ENCODE data around the gene KHK.
A peak's percentile ranks its signal among the peaks of the same experiment; 100 is the strongest.
"Not testable (repeated sequence)": the region's sequence is repeated elsewhere in the genome, so short reads cannot be mapped to it uniquely, and the experiment has no call there.

Gene KHK

GRCh38 chr2:27059141-27059820, 27.3 kb upstream of the KHK start:
- no peak for DNase-seq (ENCODE audit: low read depth, low spot score)

DNA sequence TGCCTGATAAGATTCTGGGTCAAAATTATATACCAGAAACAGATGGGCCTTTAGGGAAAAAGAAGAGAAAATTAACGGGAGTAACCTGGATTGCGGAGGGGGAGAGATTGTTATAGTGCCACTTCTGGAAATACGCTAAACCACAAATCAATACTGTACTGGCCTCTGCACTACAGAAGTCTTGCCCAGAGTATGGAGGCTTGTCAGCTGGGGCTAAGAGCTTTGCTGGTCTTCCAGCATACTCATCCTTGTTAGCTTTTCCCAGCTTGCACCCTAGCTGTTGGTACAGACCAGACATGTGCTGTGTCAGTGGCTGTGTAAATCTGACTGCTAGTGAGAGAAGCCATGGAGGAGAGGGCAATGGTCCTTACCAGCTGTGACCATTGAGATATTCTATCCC, 26.2 kb upstream of the KHK start:
- no peak for DNase-seq (ENCODE audit: low read depth, low spot score)

DNA sequence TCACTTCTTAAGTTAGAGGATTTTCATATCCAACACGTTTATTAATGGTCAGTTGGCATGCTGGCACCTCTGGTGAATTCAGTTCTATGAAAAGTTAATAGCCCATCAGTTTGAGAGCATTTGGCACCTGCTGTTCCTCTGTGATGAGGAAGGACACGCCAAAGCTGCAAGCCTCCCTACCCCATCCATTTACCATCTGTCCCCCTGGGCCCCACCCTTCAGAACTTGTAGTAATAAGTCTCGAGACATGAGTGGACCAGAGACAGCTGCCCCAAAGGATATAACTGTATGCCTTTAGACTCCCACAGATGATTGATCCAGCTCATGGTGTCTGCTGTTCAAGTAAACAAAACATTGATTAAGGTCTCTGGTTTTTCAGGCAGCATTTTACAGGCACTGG, 21.4 kb upstream of the KHK start:
- no peak for DNase-seq (ENCODE audit: low read depth, low spot score)

DNA sequence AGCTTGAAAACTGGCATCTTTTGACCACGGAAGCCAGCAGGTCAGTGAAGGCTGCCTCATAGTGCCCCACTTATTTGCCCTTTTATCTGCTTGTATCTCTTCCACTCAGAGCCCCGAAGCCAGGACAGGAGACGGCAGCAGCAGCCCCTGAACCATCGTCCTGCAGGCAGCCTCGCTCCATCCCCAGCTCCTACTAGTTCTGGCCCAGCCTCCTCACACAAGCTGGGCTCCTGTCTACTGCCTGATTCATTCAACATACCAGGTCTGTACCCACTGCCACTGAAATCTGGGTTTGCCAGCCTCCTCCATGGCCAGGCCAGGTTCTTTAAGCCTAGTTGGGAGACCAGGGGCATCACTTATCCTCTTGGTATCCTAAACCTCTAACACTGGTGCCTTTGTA, 19.2 kb upstream of the KHK start:
- DNase-seq (ENCODE audit: low read depth, low spot score) = no peak

- DNase-seq (ENCODE audit: low read depth, low spot score) = no peak
These were observed 17.1 kb upstream of the KHK start for GRCh38 chr2:27069436-27069835.

- DNase-seq (ENCODE audit: low read depth, low spot score) = no peak
These were observed 16.5 kb upstream of the KHK start for GRCh38 chr2:27069961-27070618.

DNA sequence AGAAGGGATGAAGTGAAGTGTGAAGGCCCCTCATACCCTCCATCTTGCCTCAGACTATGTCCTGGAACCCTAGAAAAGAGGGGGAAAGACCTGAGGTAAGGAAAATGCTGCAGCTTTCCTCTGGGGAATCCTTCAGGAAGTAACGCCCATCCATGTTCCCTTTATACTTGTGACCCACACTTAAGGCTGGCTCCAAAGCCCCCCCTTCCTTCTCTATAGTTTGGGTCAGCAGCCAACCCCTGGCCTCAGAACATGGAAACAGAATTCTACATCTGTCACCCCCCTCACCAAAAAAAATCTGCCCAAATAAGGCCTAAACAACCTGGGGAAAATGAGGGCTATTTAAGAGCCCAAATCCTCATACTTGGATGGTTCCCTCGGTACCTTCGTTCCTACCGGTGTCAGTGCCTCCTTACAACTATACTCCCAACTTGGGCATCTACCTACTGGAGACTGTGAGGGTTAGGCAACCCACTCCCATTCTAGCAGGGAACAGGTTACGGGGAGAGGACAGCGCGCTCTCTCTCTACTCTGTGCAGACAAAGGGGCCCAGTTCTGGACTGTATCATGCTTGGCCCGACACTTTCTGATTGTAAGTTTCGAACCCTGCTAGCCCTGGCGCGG, 15.8 kb upstream of the KHK start:
- DNase-seq (ENCODE audit: low read depth, low spot score) = no peak

GRCh38 chr2:27071277-27071989, 15.1 kb upstream of the KHK start, which contains the start of gene OST4:
Gene OST4, minus strand, starts transcription at chr2:27071654.
- peak; percentile 98 for DNase-seq (ENCODE audit: low read depth, low spot score)

- peak; percentile 93 for DNase-seq (ENCODE audit: low read depth, low spot score)
These were observed 14.4 kb upstream of the KHK start for GRCh38 chr2:27071990-27072830.

- peak; percentile 67 for DNase-seq (ENCODE audit: low read depth, low spot score)
These were observed 13.7 kb upstream of the KHK start for GRCh38 chr2:27072920-27073319.

GRCh38 chr2:27073782-27074181, 12.8 kb upstream of the KHK start:
- no peak for DNase-seq (ENCODE audit: low read depth, low spot score)

DNA sequence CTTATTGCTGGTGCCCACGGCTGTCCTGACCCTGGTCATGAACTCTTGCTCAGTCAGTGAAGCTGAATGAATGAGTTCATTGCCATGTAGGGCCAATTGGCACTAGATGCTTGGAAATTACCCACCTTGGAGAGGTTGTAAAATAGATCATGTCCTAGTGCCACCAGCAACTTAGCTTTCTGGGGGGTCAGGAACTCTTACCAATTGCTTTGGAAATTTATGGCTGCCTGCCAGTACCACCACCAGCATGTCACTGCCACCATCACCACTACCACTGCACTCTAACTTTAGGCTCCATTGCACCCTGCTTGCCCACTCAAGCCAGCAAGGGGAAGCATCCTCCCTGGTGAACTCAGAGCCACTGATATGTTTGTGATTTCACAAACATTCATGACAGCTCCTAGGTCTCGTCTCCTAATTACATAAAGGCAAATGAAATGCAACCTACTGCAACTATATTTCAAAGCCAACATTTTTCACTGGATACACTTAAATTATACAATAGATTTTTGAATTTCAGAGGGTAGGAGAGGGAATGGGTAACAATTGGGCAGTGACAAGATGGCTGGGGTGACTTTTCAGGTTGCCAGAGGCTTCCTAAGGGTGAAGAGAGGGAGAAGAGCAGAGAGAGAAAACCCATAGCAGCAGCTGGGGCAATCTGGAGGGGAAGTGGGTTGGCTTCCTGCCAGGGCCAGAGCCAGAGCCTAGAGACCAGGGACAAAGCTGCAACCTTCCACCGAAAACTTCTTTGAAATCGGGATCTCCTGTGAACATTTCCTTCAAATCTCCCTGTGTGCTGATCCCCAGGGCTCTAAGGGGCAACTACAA, 11.6 kb upstream of the KHK start:
- DNase-seq (ENCODE audit: low read depth, low spot score) = peak; percentile 19

GRCh38 chr2:27075566-27075871, 11.1 kb upstream of the KHK start:
- not testable (repeated sequence) for DNase-seq (ENCODE audit: low read depth, low spot score)

- DNase-seq (ENCODE audit: low read depth, low spot score) = no peak
These were observed 10.2 kb upstream of the KHK start for GRCh38 chr2:27076323-27076722.

GRCh38 chr2:27077231-27077630, 9.3 kb upstream of the KHK start:
- DNase-seq (ENCODE audit: low read depth, low spot score) = no peak

DNA sequence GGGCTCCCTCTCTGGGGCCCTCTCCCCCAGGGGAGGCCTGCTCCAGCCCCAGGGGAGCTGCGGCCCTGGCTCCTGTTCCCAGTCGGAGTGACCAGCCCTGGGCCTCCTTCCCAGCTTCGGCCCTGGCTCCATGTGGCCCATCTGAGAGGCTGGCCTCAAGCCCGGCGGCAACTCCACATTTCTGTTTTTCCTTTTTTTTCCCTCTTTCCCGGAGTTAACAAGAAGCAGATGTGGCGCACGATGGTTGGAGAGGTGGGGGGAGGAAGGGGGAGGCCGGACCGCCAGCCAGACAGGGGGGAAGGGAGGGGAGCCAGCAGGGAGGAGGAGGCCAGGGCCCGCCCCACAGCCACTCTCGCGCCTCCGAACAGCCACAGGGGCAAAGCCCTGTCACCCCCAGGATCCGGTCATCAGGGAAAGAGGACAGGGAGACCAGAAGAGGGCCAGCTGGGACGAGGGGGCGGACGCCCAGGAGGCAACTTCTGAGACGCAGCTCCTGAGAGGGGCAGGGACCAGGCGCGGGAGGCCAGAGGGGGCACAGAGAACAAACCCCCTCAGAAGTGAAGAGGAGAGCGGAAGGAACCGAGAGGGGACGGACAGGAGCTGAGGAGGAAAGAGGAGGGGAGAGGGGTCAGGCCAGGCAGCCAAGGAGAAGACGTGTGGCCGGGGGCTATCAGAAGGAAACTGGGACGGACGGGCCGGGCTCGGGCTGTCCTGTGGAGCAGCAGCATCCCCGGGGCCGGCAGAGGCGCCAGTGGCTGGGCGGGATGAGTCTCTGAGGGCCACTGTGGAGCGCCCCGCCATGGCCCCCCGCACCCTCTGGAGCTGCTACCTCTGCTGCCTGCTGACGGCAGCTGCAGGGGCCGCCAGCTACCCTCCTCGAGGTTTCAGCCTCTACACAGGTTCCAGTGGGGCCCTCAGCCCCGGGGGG, 8.0 kb upstream of the KHK start, which contains the start of gene EMILIN1:
TSS of gene EMILIN1 (plus strand) at position 349 of the 928 bp plus-strand sequence. CDS start at position 800, 451 bp downstream.
- peak; percentile 92 for DNase-seq (ENCODE audit: low read depth, low spot score)

DNA sequence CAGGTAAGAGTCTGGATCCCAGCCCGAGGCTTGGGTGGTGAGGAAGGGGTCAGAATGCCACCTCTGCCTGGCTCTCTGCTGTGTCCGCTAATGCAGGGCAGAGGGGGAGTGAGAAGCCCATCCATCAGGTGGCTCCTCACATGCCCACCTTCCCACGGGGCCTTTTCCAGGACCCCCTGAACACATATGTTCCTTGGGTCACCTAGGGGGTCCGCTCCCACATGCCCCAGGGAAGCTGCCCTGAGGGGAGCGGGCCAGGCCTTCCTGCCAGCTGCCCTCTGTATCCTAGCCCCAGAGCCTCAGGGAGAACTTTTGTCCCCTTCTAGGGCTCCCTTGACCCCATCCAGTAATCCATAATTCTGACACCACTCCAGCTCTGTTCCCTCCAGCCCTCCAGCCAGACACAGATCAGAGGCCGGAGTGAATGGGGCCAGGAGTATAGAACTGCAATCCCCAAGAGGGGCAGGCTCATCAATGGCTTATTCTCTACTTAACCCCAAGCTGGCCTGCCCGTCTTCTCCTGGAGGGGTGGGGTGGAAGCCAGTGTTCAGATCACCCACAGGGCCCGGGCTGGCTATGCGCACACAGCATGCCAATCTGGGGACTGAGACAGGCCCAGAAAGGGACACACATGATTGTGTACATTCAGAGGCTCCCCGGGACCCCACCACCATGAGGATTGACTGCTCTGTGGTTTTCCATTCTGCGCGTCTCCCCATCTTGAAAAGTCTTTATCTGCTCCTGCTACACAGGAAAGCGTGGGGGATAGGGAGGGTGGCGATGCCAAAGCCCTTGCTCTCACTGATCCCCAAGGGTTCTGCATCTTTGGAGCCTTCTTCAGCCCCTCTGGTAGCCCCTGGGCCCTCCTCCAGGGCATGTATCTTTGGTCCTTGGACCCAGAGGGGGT, 7.1 kb upstream of the KHK start:
- no peak for DNase-seq (ENCODE audit: low read depth, low spot score)

DNA sequence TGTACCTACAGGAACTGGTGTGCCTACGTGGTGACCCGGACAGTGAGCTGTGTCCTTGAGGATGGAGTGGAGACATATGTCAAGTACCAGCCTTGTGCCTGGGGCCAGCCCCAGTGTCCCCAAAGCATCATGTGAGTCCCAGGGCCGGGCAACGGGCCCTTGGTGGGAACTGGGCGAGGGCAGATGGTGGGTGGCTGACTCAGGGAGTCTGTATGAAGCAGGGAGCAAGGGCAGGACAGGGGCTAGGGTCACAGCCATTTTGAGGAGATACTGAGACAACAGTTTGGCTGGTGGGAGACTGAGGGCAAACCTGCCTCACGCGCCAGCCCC, 6.5 kb upstream of the KHK start:
- DNase-seq (ENCODE audit: low read depth, low spot score) = no peak

DNA sequence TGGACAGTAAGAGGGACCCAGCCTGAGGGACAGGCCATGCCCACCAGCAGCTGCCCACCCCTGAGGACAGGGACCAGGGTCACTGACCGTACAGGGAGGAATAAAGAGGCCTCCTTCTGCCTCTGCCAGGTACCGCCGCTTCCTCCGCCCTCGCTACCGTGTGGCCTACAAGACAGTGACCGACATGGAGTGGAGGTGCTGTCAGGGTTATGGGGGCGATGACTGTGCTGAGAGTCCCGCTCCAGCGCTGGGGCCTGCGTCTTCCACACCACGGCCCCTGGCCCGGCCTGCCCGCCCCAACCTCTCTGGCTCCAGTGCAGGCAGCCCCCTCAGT, 6.0 kb upstream of the KHK start:
- no peak for DNase-seq (ENCODE audit: low read depth, low spot score)
